Stimulated activated CD4-positive, alpha-beta T cell treated with anti-CD3 and anti-CD28 coated beads, Interleukin-1b, Interleukin-23, amount 100 ng/mL, for 48 hours (primary cell): ENCODE measurements around the gene NOXRED1.
"Not testable (repeated sequence)": the region's sequence is repeated elsewhere in the genome, so short reads cannot be mapped to it uniquely, and the experiment has no call there.

Experiments
- DNase-seq: peaks from one replicate; pipeline ENCODE4 v3.0.0-alpha.2; 2020

The NOXRED1 gene, protein sequence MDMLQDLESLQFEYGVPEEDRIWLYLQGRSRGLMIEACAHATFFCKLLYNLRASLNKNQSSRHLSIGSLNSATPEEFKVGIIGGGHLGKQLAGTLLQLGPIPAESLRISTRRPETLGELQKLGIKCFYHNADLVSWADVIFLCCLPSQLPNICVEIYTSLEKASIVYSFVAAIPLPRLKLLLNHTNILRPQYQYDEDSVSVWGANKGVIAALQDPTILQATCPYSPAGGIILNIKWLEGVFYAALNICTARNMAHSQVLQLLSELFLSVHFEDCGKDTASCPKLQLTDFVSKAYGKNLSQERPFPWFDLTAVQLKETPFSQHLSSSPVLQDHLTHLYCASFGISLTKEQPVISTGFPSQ

DNA sequence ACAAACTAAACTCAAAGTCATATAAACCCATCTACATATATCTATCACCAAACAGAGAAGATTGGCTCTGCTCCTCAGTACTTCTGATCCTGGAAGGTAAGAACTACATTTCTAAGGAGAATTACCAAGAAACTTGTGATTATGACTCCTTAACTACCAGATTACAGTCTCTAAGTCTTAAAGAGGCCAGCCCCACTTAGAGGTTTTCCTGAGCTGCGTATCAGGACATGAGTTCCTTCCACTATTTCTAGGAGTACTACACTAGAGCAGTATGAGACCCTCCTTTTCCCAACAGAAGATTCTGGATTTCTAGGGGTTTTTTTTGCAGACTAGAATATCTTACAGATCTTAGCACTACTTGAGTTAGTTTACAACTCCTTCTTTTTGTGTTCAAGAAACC, at the start of gene NOXRED1:
Gene NOXRED1 (minus strand): TSS at position 101 of the 400 bp plus-strand sequence. CDS start 634 bp downstream, outside the sequence.
- DNase-seq, result no peak

DNA sequence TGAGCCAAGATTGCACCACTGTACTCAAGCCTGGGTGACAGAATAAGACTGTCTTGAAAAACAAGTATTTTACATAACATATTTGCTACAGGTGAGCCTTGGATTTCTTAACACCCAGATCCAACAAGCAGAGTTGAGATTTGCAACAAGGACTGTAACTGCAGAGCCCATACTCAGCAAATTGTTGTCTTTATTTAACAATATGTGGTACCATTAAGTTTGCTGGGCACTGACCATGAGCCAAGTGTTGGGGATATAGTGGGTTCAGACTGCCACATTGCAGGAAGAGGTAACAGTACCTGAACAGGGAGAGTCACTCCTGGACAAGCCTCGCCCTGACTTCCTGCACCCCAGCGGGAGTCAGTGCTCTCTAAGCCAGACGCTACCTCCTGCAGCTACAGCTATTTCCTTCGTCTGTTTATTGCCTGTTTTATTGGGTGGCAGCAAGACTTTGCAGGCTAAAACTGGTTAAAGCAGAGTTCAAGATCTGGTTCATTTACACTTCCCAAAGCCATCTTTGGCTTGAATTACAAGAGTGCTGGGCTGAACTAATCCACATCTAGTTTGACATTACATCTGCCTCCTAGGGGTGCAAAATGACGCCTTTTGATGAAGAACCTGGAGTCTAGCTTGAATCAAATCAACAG, 47.0 kb upstream of the NOXRED1 start:
- DNase-seq, result no peak

DNA sequence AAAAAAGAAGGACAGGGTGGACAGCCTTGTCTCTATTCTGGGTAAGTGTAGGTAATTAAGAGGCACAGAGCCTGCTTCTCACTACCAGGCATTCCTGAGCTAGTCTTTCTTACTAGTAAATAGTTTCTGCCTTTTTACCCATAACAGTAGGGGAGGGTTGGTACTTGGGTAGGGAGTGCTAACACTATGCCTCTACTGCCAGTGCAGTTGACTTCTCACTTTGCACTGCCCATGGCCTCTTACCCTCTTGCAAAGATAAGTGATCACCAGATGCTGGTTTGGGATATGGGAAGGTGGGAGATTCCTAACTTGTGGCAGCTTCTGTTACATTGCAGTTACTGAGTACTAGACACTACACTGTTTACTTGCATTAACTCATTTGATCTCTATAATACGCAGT, 46.2 kb upstream of the NOXRED1 start:
- DNase-seq, result no peak

DNA sequence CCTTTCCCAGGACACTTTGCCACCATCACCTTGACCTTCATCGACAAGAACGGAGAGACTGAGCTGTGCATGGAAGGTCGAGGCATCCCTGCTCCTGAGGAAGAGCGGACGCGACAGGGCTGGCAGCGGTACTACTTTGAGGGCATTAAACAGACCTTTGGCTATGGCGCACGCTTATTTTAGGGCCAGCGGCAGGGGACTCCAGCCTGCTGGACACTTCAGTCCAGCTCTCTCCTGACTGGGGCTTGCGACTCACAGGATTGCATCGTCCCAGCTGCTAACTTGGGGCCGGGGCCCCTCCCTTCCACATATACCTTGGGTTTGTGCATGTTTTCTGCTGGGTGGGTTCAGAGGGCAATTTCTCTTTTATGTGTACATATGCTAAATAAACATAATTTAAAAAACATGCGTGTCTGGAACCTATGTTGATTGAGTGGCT, 45.8 kb upstream of the NOXRED1 start:
- no peak for DNase-seq

DNA sequence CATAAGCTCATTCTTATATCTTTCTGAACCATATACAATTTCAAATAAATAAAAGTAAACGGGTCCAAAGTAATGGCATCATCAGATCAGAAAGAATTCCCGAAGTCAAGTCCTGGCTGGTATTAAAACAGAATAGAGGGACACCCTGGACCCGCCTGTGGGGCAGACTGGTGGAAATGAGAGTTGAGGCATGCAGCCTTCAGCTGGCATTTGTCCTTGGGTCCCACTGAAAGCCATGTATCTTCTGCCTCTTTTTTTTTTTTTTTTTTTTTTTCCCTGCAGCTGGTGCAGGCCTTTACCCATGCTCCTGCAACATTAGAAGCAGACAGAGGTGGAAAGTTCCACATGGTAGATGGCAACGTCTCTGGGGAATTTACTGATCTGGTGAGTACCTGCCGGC, 44.5 kb upstream of the NOXRED1 start:
- no peak for DNase-seq

DNA sequence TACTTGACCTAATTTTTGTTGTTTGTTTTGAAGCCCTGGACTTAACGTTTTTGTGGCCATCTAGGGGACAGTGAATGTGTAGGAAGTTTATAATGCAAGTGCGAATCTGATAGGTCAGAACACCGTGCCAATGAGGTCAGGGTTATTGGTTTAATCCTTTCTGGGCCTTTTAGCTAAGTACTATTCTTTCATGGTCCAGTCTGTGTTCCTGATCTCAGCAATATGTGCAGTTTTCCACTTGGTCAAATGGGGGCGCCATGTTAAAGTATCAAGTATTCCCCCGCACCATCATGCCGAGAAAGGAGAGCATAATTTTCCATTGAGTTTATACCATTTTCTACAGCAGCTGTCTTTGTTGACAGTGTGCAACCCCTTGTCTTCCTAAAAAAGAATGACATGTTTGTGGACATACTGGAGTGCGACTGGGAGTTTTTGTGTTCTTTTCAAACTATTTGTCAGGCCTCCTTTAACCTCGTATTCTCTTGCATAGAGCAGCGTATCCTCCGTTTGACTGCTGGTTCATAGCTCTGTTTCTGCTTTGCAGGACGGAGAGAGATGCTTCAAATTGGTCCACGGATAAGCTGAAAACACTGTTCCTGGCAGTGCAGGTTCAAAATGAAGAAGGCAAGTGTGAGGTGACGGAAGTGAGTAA, 35.9 kb upstream of the NOXRED1 start:
- DNase-seq, result peak; percentile 71

DNA sequence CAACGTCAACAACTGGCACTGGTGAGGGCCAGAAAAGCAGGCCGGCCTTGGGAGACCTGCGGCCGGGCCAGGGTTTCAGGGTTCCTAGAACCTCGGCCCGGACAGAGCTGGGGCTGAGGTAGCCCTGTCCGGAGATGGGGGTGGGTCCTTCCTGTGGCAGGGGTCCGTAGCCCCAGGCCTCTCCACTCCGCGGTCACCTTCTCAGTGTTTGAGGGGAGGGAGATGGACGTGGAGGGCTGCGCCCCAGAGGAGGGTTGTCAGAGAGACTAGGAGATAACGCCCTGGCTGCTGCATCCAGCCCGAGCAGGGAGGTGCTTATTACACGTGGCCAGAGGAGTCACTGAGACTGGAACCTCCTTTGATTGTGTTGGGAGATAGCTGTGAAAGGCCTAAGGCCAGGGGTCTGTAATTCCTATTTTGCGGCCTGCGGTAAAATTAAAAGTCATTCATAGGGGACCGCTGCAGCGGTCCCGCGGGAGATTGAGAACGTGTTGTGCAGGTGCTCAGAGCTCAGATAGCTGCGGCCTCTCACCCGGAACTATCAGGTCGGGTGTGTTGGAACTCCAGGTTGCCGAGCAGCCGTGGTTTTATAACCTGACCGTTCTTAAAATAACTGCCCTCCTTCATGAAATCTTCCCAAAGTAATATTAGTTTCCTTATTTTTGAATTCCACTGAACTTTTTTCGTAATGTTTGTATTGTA, 35.1 kb upstream of the NOXRED1 start:
- peak; percentile 44 for DNase-seq

DNA sequence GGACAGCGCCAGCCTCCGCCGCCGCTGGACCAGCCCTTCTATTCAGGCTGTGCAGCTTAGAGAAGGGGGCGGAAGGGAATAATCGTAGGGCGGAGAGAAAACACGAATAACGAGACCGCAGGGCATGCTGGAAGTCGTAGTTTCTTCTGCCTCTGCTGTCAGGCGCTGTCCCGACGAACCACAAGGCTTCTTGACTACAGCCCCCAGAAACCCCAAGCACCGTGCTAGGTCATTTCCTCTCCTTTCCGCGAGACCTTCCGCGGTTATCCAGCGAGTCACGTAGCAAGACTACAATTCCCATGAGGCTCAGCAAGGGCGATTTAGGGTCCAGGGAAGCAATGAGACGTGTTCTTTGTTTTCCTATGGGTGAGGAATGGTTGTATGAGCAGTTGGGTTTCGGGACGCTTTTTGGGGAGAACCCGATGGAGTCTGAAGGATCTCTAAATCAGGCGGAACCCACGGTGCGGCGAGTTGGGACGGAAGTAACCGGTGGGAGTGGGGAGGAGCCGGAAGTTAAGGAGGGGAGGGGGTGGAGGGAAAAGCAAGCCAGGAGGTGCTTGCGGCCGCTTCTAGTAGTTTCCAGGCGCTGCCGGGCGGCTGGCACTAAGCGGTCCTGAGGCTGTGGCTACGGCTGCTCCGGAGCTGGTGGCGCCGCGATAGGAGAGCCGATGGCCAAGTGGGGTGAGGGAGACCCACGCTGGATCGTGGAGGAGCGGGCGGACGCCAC, 34.4 kb upstream of the NOXRED1 start, which contains the start of the genes AHSA1 and VIPAS39:
Gene AHSA1 (plus strand): TSS at position 572 of the 727 bp plus-strand sequence. CDS start 97 bp downstream, at position 669.
Gene VIPAS39 (minus strand): TSS at position 80 of the 727 bp plus-strand sequence. CDS start 3,499 bp downstream, outside the sequence.
- peak; percentile 96 for DNase-seq

DNA sequence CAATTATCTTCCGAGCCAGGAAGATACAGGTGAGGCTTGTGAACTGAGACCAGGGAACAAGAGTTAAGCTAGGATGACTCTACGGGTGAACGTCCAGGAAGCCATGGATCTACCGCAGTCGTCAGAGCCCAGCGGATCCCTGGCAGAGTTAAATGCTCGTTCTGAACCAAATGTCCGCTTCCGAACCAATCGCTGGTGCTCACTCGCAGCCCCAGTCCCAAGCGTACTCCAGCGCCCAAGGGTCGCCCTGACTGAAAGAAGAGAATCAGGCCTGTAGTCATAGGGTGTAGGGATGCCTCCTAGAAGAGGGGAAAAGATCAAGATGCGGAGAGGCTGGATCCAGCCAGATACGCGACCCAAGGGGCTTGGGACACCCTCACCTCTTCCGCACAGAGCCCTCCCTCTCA, 33.8 kb upstream of the NOXRED1 start:
- DNase-seq, result no peak

DNA sequence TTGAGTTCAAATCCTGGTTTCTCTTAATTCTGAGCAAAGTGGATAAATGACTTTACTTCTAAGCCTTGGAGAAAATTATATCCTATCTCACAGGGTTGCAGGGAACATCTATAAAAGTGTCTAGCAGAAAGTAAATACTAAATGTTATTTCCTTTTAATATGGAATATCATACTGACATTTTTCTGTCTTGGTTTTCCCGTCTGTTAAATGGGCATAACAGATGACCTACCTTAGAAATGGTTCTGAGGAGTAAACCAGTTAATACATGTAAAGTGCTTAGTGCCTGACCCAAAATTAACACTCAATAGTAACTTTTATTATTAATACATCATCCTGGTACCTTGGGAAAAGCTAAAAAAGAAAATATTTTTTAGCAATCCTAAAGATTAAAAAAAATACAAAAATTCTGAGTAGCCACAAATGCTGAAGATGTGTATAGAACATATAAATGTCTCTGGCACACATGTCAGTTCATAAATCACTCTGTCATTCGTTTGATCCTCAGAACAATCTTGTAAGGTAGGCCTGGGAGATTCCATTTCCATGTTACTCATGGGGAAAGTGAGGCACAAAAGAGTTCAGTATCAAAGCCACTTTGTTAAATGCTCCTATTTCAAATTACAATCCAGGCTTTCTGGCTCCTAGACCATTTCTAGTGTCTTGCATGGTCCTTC, 32.8 kb upstream of the NOXRED1 start:
- no peak for DNase-seq

DNA sequence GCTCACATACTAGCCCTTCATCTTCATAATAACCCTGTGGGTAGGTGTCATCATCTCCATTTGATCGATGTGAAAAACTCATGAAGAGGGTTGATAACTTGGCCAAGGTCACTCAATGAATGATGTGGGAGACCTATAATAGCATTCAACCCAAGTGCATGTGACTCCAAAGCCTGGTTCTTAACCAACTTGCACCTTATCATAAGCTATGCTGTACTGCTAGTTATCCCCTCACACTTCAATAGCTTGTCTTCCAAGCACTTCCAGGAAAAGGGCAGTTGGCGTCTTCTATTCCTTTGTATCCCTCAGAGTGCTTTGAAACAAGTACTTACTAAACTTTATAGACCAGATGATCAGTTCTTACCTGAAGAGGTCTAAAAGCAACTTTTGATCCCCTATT, 18.9 kb upstream of the NOXRED1 start:
- DNase-seq, result no peak

DNA sequence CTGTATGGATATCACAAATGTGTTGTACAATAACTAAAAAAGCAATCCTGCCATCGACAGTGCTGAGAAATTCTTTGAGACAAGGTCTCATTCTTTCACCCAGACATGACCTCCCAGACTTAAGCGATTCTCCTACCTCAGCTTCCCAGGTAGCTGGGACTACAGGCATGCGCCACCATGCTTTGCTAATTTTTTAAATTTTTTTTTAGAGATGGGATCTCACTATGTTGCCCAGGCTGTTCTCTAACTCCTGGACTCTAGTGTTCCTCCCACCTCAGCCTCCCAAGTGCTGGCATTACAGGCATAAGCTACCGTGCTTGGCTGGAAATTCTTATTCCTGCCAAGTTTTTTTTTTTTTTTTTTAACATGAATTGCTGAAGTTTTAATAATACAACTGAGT, 16.5 kb upstream of the NOXRED1 start:
- no peak for DNase-seq

DNA sequence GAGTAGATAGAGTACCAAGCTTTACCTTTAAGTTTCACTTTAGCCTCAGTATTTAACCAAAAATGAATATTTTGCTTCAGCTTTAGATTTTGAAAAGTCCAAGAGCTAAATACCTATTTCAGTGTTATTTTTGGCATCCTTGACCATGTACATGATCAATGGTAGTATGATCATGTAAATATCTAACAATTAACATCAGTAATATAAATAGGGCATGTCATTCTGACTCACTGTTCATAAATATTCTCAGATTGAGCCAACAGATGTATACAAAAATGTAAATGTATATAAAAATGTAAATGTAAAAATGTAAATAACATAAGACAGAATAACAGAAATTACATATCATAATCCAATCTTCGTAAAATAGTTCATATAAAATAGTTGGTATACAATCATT, 15.3 kb upstream of the NOXRED1 start:
- DNase-seq, result no peak

DNA sequence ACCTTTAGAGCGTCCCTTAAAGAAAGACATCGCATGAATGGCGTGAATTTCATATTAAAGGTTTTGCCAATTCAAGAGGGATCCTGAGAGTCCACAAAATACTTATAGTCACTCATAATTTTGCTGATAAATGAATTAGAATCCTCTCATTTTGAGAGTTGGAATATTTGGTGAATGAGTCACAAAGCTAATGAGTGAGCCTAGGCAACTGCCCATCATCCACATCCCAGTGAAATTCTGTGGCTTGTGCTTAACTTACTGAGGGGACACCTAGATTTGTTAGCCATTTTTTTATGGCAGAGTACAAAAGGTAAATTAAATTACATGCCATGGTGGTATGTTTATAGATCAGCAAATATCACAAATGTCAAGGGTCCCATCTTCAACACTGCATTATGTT, 12.7 kb upstream of the NOXRED1 start:
- no peak for DNase-seq

DNA sequence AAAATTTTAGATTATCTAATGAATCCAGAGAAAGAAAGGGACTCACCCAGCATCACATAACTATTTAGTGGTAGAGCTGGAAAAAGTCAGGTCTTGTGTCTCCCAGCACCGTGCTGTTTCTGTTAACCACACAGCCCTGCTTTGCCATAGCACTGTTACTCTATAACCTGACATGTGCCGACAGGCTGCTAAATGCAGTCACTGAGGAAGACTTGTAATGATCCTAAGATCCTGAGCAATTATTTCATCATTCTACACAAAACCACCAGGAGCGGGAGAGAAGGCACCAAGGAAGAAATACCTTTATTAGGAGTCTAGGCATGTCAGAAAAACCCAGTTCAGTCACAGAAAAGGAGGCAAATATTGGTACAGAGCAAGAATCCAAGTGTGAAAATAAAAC, 3.1 kb upstream of the NOXRED1 start:
- no peak for DNase-seq

DNA sequence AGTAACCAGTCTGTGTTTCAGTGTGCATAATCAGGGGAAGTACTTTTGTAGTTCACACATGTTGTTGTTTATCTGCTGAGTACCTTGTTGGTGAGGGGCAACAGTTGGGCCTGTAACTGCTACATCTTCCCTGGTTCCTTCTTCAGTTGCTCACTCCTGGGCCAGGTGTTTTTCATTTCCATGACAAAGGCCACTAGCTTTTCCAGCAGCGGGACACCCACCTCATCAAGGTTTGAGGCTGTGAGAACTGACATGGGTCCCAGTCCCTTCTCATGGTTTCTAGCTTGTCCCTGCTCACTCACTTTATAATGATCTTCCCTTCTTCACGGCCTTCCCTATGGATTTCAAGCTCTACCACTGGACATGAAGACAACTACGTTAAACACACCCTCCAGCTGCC, 1.5 kb upstream of the NOXRED1 start:
- DNase-seq, result no peak

DNA sequence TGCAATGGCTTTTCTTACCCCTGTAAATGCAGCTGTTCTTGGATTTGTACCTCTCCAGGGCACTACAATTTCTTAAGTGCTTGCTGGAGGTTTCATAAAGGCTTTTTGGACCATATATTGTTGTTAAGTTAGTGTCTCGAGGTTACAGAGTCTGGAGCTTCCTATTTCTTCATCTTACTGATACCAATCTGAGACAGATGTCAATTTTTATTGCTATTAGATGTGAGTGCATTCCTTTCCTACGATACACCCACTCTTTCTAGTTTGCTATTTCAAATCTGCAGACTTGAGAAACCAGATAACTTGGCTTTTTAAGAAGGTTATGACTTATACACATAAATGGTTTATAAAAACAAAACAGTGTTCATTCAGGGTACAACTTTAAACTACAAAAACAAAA, 2.1 kb downstream of the NOXRED1 start:
- no peak for DNase-seq

DNA sequence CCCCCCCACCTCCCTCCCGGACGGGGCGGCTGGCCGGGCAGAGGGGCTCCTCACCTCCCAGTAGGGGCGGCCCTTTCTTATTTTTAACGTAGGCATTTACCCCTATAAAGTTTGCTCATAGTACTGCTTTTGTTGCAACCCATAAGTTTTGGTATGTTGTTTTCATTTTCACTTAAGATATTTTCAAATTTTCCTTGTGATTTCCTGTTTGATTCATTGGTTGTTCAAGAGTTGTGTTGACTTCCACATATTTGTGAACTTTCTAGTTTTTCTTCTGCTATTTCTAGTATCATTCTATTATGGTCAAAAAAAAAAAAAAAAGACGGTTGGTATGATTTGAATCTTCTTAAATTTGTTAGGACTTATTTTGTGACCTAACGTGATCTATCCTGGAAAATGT, 6.5 kb downstream of the NOXRED1 start:
- no peak for DNase-seq

DNA sequence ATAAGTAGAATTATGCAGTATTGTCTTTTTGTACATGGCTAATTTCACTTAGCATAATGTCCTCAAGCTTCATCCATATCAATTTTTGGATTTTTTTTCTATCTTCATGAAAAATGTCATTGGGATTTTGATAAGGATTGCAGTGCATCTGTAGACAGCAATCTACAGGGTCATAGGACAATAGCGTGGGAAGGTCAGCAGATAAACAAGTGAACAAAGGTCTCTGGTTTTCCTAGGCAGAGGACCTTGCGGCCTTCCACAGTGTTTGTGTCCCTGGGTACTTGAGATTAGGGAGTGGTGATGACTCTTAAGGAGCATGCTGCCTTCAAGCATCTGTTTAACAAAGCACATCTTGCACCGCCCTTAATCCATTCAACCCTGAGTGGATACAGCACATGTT, 7.2 kb downstream of the NOXRED1 start:
- not testable (repeated sequence) for DNase-seq

DNA sequence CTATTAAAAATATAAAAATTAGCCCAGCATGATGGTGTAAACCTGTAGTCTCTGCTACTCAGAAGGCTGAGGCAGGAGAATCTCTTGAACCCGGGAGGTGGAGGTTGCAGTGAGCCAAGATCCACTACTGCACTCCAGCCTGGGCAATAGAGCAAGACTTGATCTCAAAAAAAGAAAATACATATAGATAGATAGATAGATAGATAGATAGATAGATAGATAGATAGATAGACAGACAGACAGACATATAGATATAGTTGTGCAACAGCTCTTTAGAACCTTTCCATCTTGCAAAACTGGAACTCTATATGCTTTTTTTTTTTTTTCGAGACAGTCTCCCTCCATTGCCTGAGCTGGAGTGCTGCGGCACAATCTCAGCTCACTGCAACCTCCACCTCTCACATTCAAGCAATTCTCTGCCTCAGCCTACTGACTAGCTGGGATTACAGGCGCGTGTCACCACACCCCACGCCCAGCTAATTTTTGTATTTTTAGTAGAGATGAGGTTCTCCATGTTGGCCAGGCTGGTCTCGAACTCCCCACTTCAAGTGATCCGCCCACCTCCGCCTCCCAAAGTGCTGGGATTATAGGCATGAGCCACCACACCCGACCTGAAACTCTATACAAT, 7.8 kb downstream of the NOXRED1 start:
- not testable (repeated sequence) for DNase-seq

DNA sequence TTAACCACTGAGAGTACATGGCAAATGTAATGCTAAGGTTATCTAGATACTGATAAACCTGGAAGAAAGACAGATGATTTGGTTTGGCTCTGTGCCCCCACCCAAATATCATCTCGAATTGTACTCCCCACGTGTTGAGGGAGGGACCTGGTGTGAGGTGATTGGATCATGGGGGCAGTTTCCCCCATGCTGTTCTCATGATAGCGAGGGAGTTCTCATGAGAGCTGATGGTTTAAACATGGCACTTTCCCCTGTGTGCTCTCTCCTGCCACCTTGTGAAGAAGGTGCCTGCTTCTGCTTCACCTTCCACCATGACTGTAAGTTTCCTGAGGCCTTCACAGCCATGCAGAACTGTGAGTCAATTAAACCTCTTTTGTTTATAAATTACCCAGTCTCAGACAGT, 14.2 kb downstream of the NOXRED1 start:
- peak; percentile 2 for DNase-seq
